ENCODE data around the gene SFN.
"Not testable (repeated sequence)": the region's sequence is repeated elsewhere in the genome, so short reads cannot be mapped to it uniquely, and the experiment has no call there.

SFN gene

DNA sequence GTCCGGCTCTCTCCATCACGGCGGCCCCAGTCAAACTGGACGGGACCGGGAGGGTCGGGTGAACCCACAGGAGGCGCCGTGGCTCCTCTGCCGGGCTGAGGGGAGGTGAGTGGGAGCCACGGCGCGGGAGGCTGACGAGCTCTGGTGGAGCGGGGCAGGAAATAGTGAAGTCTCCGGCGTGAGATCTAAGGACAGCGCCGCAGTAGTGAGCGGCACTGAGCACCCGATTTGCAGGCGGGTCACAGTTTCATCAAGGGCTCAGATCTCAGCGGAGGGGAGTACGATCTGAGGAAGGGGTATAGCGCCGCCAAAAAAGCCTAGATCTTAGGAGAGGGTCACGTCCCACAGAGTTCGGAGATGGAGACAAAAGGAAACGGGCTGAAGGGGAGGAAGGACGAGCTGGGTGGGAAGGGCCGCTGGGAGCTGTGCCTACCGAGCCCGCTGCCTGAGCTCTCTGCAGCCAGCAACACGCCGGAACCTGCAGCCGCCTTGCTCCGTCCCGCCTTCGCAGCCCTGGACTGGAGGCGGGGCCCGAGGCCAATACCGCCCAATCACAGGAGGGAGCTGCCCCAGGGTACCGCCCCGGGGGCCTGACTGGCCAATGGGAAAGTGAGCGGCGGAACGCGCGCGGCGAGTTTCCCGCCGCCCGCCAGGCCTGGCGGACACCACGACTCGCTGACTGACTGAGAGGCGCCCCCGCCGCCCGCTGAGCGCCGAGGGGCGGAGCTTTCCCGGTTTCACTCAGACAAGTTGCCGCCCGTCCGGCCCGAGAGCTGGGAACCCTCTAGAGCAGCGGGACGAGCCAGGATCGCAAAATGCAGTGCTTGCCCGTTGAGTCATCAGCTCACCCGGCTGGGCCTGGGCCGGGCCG lies 1.9 kb downstream of the SFN start:
- peak; percentile 98 for DNase-seq (ENCODE audit: low spot score)

DNA sequence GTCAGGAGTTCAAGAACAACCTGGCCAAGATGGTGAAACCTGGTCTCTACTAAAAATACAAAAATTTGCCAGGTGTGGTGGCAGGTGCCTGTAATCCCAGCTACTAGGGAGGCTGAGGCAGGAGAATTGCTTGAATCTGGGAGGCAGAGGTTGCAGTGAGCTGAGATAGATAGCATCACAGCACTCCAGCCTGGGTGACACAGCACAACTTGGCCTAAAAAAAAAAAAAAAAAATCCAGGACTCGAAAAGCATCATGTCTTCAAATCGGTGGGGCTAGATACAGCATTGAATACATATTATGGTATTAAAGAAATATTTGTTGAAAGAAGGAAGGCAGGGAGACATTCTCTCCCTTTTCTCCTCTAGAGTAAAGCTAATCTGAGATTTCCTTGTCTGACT lies 10.1 kb downstream of the SFN start:
- DNase-seq (ENCODE audit: low spot score): not testable (repeated sequence)

GRCh38 chr1:26874896-26875295 lies 11.9 kb downstream of the SFN start:
- no peak for DNase-seq (ENCODE audit: low spot score)

DNA sequence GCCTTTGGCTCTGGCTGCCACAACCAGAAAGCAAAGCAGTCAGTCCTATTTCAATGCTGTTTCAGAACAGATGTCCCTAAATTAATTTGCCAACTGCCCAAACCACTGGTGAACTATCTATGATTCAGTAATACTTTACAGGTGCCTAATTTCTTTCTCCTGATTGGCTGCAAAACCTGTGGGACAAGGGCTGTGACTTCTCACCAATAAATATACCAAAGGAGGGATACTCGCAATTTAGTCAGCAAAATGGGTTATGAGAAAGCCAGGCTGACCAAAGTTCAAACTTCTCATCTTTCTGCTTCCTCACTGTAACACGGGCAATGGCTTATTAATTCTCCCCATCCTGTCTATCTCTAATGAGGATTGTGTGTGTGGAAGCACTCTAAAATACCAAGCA lies 14.4 kb downstream of the SFN start:
- no peak for DNase-seq (ENCODE audit: low spot score)

DNA sequence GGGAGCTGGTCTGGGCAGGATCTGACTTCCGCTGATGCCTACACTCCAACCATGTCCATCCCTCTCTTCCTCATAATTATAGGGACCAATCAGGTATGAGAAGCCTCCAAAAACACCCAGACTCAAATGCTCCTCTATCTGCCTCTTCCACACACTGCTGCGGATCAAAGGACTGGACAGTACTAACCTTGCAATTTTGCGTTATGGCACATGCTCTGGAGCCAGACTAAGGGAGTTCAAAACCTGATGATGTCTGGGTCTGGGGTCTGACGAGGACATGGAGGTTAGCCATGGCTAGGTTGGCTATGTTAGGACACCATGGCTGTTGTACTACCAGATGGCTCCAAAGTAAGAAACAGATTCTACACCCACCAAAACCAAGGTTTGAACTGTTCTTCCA lies 16.8 kb downstream of the SFN start:
- no peak for DNase-seq (ENCODE audit: low spot score)

- not testable (repeated sequence) for DNase-seq (ENCODE audit: low spot score)
Measured at GRCh38 chr1:26881611-26882010, 18.7 kb downstream of the SFN start.

GRCh38 chr1:26882696-26883463 lies 19.9 kb downstream of the SFN start:
- DNase-seq (ENCODE audit: low spot score): no peak

DNA sequence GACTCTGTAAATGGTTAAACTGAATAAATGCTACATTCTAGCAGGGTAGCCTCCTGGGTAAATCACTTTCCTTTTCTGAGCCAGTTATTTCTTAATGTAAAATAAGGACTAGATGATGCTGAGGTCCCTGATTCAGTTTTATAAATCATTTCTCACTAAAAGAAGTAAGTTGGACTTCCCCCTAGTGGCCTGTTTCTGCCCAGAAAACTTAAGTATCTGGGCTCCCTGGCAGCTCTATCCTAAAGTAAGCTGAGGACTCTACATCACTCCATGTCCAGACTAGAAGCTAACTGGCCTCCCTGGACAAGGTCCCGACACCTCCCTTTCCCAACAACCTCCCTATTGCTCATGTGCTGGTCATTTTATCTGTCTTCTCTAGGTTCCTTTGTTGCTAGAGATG lies 24.2 kb downstream of the SFN start:
- DNase-seq (ENCODE audit: low spot score): peak; percentile 68

DNA sequence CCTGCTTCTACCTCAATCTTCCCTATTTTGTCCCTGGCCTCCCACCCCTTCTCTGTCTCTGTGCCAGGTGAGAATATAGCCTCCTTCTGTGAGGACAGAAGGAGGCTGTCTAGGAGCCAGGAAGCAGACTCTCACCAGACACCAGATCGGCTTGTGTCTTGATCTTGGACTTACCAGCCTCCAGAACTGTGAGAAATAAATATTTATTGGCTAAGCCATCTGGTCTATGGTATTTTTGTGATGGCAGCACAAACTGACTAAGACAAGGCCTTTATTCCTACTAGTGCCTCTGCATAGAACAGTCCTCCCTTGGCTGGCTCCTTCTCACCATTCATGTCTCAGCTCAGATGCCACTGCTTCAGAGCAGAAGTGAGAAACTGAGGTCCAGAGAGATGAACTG lies 25.3 kb downstream of the SFN start:
- DNase-seq (ENCODE audit: low spot score): no peak

GRCh38 chr1:26889551-26890466 lies 26.9 kb downstream of the SFN start, which contains the start of gene GPN2:
Gene GPN2 (minus strand): TSS chr1:26890283. CDS start chr1:26890096, 187 bp downstream.
- peak; percentile 89 for DNase-seq (ENCODE audit: low spot score)

- no peak for DNase-seq (ENCODE audit: low spot score)
Measured at GRCh38 chr1:26890467-26890796, 27.5 kb downstream of the SFN start.

DNA sequence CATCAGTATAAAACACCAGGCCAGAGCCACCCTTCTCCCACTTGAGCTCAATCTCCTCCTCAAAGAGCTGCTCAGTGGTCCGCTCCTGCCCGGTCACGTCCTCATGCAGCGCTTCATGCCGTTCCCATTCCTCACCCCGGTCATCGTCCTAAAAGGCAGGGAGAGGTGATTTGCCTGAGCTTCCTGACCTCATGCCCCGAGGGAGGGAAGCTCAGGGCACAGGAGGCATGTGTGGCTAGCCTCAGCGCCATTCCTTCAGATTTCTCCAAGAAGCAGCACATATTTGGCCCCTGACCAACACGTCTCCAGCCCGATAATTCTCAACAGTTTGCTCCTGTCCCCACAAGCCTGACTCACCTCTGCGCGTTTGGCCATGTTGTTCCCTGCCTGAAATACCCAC lies 31.3 kb downstream of the SFN start:
- DNase-seq (ENCODE audit: low spot score): no peak

GRCh38 chr1:26897351-26897750 lies 34.4 kb downstream of the SFN start:
- no peak for DNase-seq (ENCODE audit: low spot score)

DNA sequence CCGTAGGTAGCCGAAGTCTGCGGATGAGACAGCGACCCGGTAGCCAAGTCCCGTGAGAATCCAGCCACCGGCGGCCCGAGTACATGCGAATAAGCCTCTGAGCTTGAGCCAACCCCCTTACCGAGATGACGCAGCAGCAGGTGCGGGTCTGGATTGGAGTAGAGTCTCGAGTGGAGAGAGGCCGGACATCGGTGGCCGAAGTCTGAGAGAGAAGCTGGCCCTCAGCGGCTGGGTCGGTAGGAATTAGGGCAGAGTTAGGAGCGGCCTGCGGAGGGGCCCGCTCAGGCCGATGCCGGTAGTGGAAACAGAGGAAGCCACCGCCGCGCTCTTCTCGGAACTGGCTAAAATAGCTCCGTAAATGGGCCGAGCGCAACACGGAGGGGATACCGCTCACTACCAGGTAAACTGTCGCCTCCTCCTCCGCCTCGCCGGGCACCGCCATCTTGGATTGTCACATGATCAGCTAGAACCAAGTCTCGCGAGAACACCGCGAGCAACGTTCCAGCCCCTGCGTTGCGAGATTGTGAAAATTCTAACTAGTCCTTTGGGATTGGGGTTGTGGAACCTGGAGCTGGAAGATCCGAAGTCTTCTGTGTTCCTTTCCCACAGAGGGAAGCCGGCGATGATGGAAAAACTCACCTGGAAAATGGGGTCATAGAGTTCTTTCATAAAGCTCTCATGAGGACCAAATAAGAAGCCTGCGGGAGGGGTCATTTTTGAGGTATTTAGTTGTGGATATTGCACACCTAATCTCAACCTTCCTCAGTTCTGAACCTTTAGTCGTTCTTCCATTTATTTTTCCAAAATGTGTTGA lies 37.3 kb downstream of the SFN start, which contains the start of gene GPATCH3:
TSS of gene GPATCH3 (minus strand) at position 467 of the 814 bp plus-strand sequence. CDS start at position 442, 25 bp downstream.
- DNase-seq (ENCODE audit: low spot score): peak; percentile 93

DNA sequence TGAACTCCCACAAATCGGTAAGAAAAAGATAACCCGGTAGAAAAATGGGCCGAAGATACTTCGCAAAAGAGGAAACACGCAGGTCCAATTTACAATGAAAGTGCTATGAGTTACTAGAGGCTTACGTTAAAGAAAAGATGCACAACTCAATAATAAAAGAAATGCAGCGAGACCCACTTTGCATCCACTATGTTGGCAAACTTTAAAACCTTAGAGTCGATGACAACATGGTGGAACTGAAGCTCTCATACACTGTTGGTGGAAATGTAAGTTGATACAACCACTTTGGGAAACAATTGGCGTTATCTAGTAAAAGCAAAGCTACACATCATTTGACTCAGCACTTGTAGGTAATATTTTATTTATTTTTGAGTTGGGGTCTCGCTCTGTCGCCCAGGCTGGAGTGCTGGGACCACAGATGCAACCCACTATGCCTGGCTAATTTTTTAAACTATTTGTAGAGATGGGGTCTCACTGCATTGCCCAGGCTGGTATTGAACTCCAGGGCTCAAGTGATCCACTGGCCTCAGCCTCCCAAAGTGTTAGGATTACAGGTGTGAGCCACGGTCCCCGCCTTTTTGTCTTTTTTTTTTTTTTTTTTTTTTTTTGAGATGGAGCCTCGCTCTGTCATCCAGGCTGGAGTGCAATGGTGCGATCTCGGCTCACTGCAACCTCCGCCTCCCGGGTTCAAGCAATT lies 38.0 kb downstream of the SFN start:
- DNase-seq (ENCODE audit: low spot score): no peak

DNA sequence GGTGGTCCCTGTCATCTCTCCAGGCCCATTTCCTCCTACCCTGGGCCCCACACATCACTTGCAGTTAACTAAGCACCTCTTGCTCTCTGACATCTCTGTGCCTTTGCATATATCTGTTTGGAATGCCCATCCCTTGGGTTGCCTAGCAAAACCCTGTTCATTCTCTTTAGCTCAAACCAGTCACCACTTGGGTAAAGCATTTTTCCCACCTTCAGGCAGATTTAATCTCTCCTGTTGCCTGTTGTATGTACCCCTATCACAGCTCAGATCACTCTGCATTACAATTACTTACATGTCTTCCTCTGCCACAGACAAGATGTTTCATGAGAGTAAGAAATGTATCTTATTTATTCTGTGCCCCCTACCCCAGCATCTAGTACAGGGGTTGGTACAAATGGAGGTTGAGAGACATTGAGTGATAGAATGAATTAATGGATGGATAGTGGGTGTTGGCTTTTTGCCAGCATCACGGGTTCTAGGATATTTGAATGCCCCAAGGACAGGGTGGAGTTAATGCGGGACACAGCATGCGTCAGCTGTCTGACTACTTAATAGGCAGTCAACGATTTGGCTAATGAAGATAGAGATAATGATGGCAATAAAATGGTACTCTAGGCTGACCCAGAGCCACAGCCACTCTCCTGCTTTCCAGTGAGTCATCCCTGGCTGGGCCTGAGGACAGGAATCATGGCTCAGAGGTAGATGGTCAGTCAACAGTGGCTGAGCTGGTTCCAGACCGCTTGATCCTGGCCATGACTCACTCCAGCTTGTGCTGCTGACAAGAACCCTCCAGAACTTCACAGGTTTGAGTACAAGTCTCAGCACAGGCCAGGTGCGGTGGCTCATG lies 44.3 kb downstream of the SFN start:
- DNase-seq (ENCODE audit: low spot score): no peak

- no peak for DNase-seq (ENCODE audit: low spot score)
Measured at GRCh38 chr1:26909951-26910342, 47.0 kb downstream of the SFN start.

- DNase-seq (ENCODE audit: low spot score): no peak
Measured at GRCh38 chr1:26910343-26911160, 47.6 kb downstream of the SFN start.

All from NAMALWA (cell line).